Activated B cell treated with CpG ODN at 0.5 μM for 24 hours (primary cell): ENCODE measurements around the gene TTC12. TPM values are rescaled to one million over a fixed set of nuclear protein-coding genes. Genes with fewer than 3 reads are reported as not detected.

Experiments used
- ATAC-seq: fragments of 200-7000 bp; cut with Tn5 transposase; one replicate; pipeline ENCODE4 v1.10.0; 2021; ENCODE audit warnings: low read depth, mild to moderate bottlenecking, moderate library complexity
- CTCF ChIA-PET: fragments of 350-600 bp; sonication (Branson Sonifier 250); formaldehyde crosslinking; loops from one replicate; lab custom pipeline; 2021; ENCODE audit warnings: antibody characterized with exemption; lab: Charles Lee
- POLR2A ChIA-PET: fragments of 350-600 bp; sonication (Branson Sonifier 250); formaldehyde crosslinking; loops from one replicate; lab custom pipeline; 2021; ENCODE audit warnings: antibody characterized with exemption; lab: Charles Lee
- DNase-seq: peaks from one replicate; pipeline ENCODE4 v3.0.0; 2022
- H3K27ac Mint-ChIP-seq: one replicate; pipeline ENCODE4 v1.8.0; 2020; ENCODE audit warnings: mixed read lengths
- H3K27me3 Mint-ChIP-seq: one replicate; pipeline ENCODE4 v1.8.0; 2021; ENCODE audit warnings: mixed read lengths
- H3K36me3 Mint-ChIP-seq: one replicate; pipeline ENCODE4 v1.8.0; 2021; ENCODE audit warnings: low read depth, mixed read lengths
- H3K4me1 Mint-ChIP-seq: one replicate; pipeline ENCODE4 v1.8.0; 2021; ENCODE audit warnings: mixed read lengths
- H3K4me3 Mint-ChIP-seq: one replicate; pipeline ENCODE4 v1.8.0; 2020; ENCODE audit warnings: mild to moderate bottlenecking, mixed read lengths
- H3K9me3 Mint-ChIP-seq: one replicate; pipeline ENCODE4 v1.8.0; 2020; ENCODE audit warnings: mixed read lengths
- CTCF ChIP-seq: fragments of 200-600 bp; IDR thresholded peaks from one replicate; pipeline ENCODE4 v1.8.0; 2022; ENCODE audit warnings: antibody characterized with exemption, mild to moderate bottlenecking
- intact Hi-C: fragments of 100-400 bp; cut with micrococcal nuclease; formaldehyde crosslinking; loops from one replicate; pipeline ENCODE4 v1.15.1; 2024
- total RNA-seq: library from RNA; stranded (reverse); gene quantifications from 2 replicates; pipeline ENCODE4 v1.2.3, GENCODE V29; 2022

Gene TTC12
- total RNA-seq, 1 donor from 2014 or later = 25.2 TPM

- intact Hi-C loops = no loop called here
- POLR2A ChIA-PET = no interaction called here
- H3K36me3 Mint-ChIP-seq = no peaks in the 10 kb centered on the region
- no peak for TF ChIP-seq CTCF
- CTCF ChIA-PET = no interaction called here
- H3K27me3 Mint-ChIP-seq = peaks cover 2% of the 10 kb centered on the region
- no peak overlapping the region for H3K4me3 Mint-ChIP-seq
- no peak overlapping the region for H3K27ac Mint-ChIP-seq
- no peaks in the 10 kb centered on the region for H3K4me1 Mint-ChIP-seq
- ATAC-seq (no peak), DNase-seq (no peak)
- H3K9me3 Mint-ChIP-seq = no peaks in the 10 kb centered on the region
These were observed 82.3 kb downstream of the TTC12 start for GRCh38 chr11:113396690-113397089.

DNA sequence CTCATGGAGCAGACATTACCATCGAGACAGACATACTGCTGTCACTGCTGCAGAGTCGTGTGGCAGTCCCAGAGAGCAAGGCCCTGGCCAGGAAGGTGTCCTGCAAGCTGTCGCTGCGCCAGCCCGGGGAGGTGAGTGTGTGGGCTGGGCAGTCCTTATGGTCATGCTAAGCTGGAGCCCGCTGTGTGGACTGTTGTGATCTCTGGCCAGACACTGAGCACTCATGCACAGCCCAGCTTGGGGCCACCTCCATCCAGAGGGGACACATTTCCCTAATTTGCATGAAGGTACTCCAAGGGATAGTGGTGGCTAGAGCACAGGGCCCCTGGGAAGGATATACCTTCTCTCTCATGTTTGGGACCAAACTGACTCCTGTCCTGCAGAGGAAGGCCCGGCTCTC, 82.8 kb downstream of the TTC12 start:
- Mint-ChIP-seq H3K4me3 (no peak overlapping the region), H3K9me3 (no peaks in the 10 kb centered on the region), H3K4me1 (no peaks in the 10 kb centered on the region), H3K27me3 (peaks cover under 1% of the 10 kb centered on the region), H3K36me3 (no peaks in the 10 kb centered on the region), H3K27ac (no peak overlapping the region)
- ATAC-seq (no peak), DNase-seq (no peak)
- intact Hi-C loops = no loop called here
- TF ChIP-seq CTCF = no peak
- ChIA-PET CTCF (no interaction called here), POLR2A (no interaction called here)

DNA sequence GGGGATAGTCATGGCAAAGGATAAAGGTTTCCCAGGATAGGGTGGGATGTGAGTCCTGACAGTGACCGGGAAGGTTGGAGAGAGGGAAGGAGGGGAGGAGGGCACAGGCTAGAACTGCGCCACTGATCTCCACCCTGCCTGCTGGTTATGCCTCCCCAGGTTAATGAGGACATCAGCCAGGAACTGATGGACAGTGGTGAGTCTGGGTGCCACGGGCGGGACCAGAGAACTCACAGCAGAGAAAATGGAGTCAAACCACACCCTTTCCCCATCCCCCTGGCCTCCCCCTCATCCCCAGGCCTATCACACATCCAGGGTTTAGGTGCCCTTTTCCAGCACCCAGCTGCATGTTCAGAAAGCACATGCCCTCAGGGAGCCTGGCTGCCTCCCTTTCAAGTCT, 83.4 kb downstream of the TTC12 start:
- intact Hi-C loops = no loop called here
- no peak overlapping the region for H3K27ac Mint-ChIP-seq
- no peaks in the 10 kb centered on the region for H3K27me3 Mint-ChIP-seq
- H3K36me3 Mint-ChIP-seq = no peaks in the 10 kb centered on the region
- no peaks in the 10 kb centered on the region for H3K9me3 Mint-ChIP-seq
- H3K4me1 Mint-ChIP-seq = no peaks in the 10 kb centered on the region
- ATAC-seq (no peak), DNase-seq (no peak)
- ChIA-PET POLR2A (no interaction called here), CTCF (no interaction called here)
- H3K4me3 Mint-ChIP-seq = no peak overlapping the region
- no peak for TF ChIP-seq CTCF

DNA sequence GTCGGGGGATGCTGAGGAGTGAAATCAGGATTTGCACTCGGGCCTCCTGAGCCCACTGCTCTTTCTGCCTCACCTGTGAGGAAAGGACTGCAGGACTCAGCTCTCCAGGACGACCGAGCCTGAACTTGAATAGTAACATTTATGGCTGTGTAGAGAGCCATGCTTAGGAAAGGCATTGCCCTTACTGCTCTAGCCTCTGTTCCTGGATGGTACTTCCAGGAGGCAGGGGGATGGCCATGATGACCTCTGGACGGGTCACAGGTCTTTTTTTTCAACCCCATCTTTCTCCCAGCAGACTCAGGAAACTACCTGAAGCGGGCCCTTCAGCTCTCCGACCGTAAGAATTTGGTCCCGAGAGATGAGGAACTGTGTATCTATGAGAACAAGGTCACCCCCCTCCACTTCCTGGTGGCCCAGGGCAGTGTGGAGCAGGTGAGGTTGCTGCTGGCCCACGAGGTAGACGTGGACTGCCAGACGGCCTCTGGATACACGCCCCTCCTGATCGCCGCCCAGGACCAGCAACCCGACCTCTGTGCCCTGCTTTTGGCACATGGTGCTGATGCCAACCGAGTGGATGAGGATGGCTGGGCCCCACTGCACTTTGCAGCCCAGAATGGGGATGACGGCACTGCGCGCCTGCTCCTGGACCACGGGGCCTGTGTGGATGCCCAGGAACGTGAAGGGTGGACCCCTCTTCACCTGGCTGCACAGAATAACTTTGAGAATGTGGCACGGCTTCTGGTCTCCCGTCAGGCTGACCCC, 84.5 kb downstream of the TTC12 start:
- H3K27ac Mint-ChIP-seq = no peak overlapping the region
- H3K36me3 Mint-ChIP-seq = no peaks in the 10 kb centered on the region
- POLR2A ChIA-PET = no interaction called here
- peaks cover 2% of the 10 kb centered on the region for H3K27me3 Mint-ChIP-seq
- no peak for ATAC-seq
- CTCF ChIA-PET = no interaction called here
- intact Hi-C loops = no loop called here
- H3K4me3 Mint-ChIP-seq = no peak overlapping the region
- no peak for DNase-seq
- TF ChIP-seq CTCF = no peak
- no peaks in the 10 kb centered on the region for H3K4me1 Mint-ChIP-seq
- H3K9me3 Mint-ChIP-seq = no peaks in the 10 kb centered on the region

DNA sequence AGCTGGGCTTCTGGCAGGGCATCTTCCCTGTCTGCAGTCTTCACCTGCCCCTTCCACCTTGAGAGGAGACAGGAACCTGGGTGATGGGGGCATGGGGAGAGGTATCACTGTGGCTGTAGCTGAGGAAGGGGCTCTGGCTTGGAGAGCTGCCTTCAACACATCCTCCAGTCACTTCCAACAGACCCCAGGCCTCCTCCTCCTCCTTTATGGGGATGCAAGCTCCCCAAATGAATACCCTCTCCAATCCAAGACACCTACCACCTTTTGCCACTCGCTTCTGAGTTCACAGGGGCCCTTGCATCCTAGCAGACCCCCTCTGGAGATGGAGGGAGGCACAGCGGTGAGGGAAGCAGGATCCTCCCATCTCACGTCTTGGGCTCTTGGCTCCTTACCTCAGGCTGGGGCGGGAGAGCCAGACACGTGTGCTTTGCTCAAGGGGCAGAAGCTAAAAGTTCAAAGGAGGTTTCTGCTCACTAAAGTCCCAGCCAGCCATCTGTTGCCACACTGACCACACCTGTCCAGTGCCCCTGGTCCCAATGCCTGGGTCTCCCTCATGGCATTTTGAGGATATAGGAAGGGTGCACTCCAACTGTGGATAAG, 86.3 kb downstream of the TTC12 start:
- intact Hi-C loops = no loop called here
- Mint-ChIP-seq H3K27me3 (peaks cover 2% of the 10 kb centered on the region), H3K4me3 (no peak overlapping the region), H3K27ac (no peak overlapping the region), H3K9me3 (no peaks in the 10 kb centered on the region), H3K4me1 (no peaks in the 10 kb centered on the region), H3K36me3 (no peaks in the 10 kb centered on the region)
- no peak for DNase-seq
- no peak for ATAC-seq
- ChIA-PET CTCF (no interaction called here), POLR2A (no interaction called here)
- no peak for TF ChIP-seq CTCF
